ENCODE measurements around the gene GLI3.

Gene GLI3

DNA sequence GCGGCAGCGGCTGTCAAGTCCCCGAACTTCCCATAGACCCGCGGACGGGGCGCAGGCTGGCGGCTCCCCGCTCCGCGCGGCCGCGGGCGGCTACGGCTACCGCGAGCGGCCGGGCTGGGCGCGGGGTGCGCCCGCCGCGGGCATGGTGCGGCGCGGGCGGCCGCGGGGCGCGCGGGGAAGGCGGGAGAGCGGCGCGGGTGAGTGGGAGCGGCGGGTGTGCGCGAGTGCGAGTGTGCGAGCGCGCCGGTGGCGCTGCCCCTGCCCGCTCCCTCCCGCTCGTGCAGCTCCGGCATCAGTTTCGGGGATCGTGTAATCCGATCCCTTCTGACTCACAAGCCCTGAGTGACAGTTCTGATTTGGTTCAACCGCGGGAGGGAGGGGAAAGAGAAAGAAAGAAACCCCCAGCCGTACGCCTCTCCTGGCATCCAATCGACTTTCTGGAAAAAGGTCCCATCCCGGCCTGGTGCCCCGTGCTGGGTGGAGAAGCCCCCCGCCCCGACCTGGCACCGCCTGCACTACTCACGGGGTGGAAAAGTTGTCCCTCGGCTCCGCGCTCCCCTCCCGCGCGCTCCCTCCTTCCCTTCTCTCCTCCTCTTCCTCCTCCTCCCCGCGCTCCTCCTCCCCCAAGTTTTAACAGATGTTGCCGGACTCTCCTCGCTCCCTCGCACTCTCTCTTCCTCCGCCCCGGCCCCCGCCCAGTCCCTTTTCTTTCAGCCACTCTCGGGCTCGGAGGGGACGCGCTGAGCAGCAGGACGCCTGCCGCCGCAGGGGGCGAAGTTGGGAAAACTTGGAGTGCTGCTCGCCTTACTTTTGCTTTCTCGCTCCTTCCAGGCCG is at the start of gene GLI3:
Gene GLI3, minus strand, starts transcription at position 234 of the 835 bp plus-strand sequence. CDS start 13,956 bp downstream, outside the sequence.
- DNase-seq, result no peak

DNA sequence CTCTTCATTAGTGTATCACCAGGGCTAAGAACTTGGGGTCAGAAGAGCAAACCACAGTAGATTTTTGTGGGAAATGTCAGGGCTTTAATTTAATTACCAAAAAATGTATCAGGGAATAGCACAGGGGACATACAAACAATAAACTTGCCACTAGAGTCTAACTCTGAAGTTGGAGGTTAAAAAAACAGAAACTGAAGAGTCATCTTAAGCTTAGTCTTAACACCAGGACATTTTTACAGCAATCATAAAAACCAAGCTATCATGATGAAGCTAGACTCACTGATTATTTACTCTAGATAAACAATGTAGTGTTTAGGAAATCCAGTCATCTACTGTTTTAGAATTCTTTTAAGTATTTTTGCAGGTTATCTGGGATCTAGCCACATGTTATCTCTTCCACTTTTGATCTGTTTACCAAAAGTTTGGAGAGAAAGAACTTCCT is 48.4 kb upstream of the GLI3 start:
- DNase-seq, result no peak

DNA sequence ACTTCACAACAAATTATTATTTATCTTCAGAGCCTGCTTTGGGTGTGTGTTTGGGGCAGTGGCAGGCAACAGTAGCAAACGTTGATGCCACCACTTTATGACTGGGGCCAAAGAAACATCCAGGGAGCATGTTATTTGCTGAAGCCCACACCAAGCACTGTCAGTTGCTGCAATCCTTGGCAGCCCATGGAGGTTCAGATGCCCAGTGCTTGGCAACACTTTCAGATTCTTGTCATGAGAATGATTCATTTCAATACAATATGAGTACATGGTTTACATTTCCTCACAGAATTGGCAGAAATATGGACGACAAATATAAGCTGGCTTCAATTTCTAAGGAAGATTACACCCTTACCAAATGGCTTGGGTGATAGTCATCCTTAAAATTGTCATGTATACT is 46.5 kb upstream of the GLI3 start:
- no peak for DNase-seq

DNA sequence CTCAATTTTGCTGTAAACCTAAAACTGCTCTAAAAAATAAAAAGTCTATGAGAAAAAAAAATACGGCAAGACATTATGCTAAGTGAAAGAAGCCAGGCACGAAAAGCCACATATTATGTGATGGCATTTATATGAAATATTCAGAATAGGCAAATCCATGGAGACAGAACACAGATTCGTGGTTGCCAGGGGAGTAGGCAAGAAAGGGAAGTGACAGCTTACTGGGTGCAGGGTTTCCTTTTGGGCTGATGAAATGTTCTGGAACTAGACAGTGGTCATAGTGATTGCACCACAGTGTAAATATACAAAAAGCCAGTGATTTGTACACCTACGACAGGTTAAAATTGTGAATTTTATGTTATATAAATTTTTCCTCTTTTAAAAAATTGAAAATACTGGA is 41.3 kb upstream of the GLI3 start:
- DNase-seq, result no peak

DNA sequence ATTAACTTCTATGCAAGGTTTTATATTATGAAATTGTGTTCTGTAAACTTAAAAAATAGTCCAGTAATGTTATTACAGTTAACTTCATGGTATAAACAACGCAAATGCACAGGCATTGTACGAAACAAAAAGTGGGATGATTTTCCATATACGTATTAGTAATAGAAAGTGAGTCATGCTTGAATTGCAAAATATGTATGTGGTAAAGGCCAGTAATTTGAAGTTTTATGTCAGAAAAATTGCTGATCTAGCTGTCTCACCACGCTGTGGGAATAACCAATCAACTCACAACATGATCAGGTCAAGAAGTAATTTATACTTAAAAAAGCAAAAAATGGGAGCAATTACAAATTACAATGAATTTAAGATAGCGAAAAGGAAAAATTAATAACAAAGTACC is 37.0 kb upstream of the GLI3 start:
- no peak for DNase-seq

DNA sequence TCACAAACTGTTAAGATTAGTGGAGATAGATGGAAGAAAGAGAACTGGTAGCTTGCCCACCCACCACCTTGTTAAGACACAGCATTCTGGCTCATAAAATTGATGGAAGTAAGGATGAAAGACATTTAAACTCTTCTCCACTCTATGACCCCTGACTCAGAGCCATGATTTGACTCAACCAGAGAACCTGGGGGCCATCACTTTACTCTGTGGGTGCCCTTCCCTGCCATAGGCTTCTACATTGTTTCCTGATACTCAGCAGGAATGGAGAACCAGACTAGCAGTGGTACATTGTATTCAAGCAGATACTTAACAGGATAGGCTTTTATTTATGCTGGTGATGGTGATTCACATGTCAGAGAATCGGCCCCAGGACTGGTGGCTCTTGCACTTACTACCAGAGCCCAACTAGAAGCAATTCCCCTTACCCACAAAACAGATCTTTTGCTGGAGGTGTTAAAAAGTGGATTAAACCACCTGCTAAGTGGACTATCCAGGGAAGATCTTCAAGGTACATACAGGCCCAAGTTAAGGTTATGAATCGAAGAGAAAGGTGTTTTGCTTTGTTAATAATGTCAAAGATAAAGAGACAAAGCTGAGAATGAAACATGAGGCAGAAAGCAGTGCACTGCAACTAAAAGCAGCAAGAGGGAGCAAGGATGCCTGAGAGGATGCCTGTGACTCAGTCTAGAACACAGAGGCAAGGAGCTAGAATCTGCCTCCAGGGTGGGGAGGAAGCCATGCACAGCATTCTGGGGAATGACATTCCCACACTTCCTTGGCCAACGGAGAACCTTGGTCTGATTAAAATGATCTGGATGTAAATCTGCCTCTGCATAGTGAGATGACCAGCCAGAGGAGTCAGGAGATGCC is 36.0 kb upstream of the GLI3 start:
- DNase-seq, result no peak

DNA sequence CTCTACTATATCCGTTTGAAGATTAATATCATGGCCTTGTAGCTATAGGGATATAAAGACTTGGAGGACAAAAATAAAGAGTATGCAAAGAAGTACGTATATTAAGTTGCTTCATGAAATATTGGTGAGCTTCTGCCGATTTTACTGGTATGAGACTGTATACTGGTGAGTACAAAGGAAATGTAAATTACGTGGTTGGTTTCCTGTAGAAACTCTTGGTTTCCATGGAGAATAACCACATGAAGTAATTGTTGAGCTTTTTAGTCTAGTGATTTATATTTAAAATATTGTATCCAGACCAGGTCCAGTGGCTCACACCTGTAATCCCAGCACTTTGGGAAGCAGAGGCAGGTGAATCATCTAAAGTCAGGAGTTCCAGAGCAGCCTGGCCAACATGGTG is 32.2 kb upstream of the GLI3 start:
- DNase-seq, result no peak

DNA sequence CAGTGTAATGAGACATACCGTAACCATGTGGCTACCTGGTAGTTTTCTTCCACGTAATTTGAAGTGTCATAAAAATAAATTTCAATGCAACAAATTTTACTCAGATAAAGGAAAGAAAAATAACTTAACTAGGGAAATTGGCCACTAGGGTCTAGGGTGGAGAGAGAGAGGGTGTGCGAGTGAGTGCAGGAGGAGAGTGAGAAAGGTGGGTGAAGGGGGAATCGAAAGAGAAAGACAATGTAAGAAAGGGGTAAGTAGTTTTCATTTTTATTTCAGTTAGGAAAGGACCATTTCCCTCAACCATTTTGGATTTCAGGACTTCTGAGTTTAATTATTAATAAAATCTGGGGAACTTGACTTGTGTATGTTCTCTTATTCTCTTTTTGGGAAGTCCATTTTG is 27.7 kb upstream of the GLI3 start:
- no peak for DNase-seq

DNA sequence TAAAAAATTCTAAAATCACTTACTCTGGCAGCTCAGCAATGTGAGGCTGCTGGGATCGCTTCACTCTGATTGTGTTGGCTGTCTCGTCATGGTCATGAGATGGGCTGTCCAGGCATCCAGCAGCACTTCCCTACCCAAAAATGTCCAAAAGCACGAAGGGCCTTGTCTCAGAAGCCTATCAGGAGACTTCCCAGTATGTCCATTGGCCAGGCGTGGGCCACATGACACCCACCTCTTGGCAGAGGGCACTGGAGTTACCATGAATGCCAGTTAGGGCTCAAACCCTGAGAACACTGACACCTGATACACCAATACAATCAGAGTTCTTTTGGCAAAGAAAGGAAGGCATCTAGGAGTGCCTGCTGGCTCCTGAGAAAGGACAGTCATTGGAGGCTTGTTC is 27.0 kb upstream of the GLI3 start:
- DNase-seq, result no peak

DNA sequence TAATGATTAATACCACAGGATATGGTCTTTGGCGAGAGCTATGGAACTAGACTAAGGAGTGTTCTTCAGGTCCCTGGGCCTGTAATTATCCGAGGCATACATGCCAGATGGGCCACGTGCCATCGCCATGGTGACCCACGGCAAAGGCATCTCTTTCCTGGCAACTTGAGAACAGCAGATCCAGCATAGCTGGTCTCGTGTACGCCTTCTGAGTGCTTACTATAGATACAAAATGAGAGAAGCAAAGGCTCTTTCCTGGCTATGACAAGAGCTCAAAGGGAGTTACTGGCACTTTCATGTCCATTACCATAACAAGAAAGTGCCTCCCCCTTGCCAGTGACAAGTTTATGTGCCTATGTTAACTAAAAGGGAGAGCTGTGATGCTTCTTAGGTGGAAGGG is 26.0 kb upstream of the GLI3 start:
- no peak for DNase-seq

DNA sequence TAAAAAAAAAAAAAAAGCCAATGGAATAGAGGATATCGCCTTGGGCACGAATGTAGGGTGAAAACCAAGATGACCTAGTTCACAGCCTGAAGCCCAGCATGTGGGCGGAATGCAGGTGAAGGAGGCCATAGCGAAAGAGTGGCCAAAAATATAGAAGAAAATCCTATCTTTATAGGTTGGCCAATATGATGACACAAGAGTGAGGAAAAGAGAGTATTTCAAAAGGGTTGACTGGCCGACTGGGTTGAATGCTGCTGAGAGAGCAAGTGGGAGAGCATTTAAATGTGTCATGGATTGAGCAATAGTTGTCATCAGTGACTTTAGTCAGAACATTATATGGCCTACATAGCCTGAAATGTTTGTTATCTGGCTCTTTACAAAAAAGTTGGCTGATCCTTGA is 17.2 kb upstream of the GLI3 start:
- no peak for DNase-seq

DNA sequence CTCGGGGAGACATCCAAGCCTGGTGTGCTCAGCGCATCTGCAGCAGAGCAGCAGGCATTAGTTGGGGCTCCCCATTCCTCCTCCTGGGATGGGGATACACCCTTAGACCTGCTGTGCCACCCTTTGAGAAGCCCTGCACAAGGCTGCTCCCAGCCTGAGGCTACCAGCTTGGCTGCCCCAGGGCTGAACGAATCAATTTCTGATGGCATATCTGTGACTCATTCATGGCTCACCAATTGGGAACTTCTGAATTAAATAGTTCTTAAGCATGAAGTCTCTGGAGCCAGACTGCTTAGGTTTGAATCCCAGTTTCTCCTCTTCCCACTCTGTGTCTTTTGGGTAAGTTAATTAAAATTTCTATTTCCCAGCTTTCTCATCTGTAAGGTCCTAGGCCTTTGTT is 16.3 kb upstream of the GLI3 start:
- no peak for DNase-seq

DNA sequence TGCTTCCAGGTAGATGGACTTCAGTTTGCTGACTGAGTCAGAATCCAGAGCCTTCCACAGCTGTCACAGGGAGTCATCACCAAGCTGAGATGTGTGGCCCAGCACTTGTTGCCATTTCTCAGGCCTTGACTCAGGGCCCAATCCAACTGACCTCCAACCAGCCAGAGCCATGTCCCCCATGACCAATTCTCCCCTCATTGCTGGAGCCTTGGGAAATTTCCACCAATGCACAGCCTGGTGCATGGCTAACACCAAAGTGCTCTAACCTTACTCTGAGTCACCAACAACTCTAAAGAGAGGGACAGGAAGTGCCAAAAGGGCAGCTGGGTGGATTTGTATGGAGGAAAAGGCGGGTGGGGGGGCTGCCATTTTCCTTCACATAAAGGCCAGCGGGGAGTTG is 13.4 kb upstream of the GLI3 start:
- DNase-seq, result no peak

DNA sequence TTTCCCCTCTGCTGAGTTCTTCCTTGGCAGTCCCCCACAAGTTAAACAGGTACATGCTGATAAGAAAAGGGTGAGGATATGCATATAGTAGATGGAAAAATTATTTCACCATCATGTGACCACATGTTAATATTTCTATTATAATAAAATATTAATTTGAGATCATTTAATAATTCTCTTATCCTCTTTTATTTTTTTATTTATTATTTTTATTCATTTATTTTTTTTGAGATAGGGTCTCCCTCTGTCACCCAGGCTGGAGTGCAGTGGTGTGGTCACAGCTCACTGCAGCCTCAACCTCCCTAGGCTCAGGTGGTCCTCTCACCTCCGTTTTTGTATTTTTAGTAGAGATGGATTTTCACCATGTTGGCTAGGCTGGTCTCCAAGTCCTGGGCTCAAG is 11.6 kb upstream of the GLI3 start:
- no peak for DNase-seq

DNA sequence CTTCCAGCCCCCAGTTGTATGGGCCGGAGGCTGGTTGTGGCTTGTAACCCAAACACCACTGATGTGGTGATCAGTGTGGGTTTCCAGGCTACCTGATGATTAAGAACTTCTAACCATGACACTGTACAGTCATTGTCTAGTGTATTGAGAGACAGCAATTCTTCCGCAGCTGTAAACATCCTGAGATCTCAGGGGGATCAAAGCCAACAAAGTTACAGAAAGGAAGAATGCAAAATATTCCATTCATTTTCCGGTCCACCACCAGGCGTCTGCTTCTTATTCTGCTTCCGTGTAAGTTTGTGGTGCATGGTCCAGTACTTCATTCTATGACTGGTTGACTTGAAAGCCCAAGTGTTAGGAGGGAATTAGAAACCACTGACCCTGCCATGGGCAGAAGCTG is 10.3 kb upstream of the GLI3 start:
- no peak for DNase-seq

DNA sequence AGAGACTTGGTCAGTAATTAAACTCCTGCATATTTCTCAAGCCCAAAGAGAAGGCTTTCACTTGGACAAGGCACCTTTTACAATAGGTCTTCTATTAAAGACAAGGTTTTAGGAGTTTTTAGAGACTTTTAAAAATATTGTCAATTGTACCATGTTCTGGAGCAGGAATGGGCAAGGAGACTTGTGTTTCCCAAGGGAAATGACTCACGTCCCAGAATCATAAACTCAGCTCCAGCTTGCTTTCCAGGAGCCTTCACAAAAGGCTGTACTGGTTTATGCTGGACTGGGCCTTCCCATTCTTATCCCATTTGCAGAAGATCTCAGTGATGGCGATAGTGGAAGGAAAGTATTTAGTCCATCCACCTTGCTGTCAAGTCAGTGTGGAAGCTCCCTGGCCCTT is 7.8 kb upstream of the GLI3 start:
- DNase-seq, result no peak

DNA sequence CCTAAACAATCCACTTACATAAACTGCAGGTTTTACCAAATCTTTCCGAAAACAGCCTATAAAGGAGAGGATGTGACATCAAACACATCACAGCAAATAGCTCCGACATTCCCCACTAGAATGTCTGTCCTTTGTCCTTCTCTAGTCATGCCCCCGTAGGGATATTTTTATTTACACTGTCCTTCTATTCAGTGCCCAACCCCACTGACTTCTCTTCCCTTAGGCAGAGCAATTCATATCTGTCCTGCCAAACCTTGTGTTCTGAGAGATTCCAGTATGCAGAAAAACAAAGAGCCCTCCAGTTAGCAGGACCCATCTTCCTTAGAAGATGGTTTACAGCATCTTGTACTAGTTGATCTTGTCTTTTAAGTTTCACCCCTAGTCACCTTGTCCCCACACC is 5.4 kb upstream of the GLI3 start:
- DNase-seq, result no peak

DNA sequence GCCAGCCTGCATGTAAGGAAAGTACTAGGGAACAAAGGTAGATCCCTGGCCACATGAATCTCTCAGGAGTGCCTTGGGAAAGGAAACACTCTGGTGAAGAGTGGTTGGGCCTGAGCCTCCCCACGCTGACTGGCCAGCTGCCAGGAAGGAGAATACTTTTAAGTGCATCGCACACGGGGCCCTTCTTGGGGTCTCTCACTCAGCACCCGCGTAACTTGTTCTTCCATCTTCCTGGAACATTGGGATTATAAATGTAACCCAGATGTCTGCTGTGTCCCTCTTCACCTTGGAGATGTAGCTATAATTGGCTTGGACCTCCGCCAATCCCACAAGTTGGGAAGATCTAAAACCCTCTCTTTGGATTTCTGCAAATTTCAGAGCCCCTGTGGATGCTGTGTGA is 4.4 kb upstream of the GLI3 start:
- no peak for DNase-seq

DNA sequence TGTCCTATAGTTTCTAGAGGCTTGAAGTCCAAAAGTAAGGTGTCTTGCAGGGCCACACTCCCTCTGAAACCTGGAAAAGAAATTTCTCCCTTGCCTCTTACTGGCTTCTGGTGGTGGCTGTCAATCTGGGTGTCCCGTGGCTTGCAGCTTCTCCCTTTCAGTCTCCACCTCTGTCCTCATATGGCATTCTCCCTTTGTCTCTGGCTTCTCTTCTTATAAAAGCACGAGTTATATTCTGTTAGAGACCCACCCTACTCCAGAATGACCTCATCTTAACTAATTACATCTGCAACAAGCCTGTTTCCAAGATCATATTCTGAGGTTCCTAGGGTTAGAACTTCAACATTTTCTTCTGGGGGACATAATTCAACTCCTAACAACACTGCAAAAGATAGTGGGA is 3.4 kb upstream of the GLI3 start:
- no peak for DNase-seq

DNA sequence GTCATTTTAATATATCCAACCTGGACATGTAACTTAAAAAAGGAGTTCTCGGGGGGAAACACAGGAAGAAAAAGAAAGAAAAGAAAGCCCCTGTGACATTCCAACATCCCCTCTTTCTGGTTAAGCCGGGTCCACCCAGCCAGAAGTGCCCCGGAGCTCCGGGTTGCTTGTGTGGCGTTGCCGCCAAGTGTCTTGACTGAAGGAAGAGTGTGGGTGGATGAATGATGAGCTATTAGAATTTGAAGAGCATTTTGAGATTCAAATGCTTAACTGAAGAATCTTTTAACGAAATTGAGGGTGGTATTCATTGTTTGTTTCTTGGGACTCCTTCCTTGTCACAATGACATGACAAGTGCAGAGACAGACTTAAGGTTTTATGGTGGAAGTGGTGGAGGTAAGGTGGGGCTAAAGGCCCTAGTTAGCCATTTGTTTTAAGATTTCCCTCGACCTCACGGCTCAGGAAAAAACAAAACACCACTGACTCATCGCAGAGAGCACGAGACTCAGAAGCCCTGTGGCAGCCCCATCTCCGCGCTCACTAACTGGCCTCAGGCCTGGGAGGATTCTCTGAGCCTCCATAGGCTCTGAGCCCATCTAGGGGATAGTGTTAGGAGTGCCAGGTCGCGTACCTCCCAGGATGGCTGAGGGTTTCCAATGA is 1.8 kb upstream of the GLI3 start:
- DNase-seq, result no peak

DNA sequence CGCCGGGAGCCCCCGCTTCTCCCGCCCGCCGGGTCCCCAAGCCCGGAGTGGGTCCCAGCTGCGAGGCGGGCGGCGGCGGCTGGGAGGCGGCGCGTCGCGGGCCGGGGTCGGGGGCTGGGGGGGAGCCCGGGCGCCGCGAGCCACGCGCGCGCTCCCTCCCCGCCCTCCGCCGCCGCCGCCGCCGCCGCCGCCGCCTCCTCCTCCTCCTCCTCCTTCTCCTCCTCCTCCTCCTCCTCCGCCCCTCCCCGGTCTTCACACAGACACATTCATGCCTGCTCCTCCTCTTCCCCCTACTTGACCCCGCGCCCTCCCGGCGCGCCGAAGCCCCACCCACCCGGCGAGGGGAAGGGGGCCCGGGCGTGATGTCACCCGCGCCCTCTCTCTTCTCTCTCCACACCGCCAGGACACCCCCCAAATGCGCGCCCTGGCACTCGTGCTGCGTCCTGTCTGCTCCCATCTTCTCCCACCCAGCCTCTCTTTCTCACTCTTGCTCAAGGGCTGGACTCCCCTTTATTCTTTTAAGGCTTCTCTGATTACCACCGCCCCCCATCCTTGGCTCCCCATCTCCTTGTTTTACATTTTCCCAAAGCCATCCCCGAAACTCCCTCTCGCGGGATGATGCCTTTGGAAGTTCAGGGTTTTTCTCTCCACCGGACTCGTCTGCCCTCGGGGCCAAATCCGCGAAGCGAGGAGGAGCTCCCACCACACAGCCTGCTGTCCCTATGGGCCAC is 967 bp upstream of the GLI3 start:
- DNase-seq, result no peak

DNA sequence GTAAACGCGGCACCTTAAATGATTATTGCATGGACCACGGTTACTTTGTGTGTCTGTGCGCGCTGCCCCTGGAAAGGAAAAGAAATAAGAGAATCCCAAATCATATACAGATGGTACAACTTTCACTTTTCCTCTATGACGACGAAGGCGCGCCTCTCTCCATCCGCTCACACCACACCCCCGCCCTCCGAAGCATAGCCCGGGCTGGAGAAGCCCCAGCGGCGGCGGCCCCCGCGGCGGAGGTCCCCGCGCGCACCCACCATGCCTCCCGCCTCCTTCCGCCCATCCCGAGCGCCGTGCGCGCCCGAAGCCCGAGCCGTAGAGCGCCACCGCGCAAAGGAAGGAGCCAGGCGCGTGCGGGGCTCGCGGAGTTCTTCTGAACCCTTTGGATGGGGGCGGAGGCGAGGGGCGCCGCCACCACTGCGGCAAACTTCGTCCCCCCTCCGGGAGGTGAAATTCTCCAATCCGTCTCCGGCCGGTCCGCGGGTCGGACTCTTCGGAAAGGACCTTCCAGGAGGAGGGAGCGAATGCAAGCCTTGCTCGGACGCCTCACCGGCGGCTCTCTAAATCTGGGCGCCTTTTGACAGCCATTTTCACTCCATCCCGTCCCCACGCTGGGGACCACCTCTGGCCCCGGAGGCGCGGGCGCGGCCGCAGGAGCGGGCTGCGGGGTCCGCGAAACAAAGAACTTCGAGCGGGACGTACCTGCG is 588 bp downstream of the GLI3 start:
- DNase-seq, result no peak
